GM23248 (cell line): ENCODE measurements around the gene PASD1. TPM values are rescaled to one million over a fixed set of nuclear protein-coding genes. Genes with fewer than 3 reads are reported as not detected.

Experiments used
- DNase-seq: peaks from one replicate; pipeline ENCODE4 v3.0.0-alpha.2; 2015
- H2AFZ ChIP-seq: fragments of 200-600 bp; sonication (generic); 2 replicates; pipeline ENCODE4 v1.6.1; 2016; ENCODE audit warnings: antibody characterized with exemption
- H3F3A ChIP-seq: fragments of 200-600 bp; sonication (generic); 2 replicates; pipeline ENCODE4 v1.6.1; 2016; ENCODE audit warnings: mild to moderate bottlenecking, antibody characterized with exemption, mixed run types; ENCODE audit not compliant: insufficient read depth
- H3K27ac ChIP-seq: fragments of 200-600 bp; sonication (generic); 2 replicates; pipeline ENCODE4 v1.5.1; 2016; ENCODE audit warnings: mild to moderate bottlenecking
- H3K27me3 ChIP-seq: fragments of 200-600 bp; sonication (generic); replicated peaks from 2 replicates; pipeline ENCODE4 v1.6.1; 2016; ENCODE audit warnings: mild to moderate bottlenecking; ENCODE audit not compliant: insufficient read depth
- H3K36me3 ChIP-seq: fragments of 200-600 bp; sonication (generic); 2 replicates; pipeline ENCODE4 v1.6.1; 2016; ENCODE audit warnings: low read depth, mild to moderate bottlenecking
- H3K4me1 ChIP-seq: fragments of 200-600 bp; sonication (generic); 2 replicates; pipeline ENCODE4 v1.6.1; 2016; ENCODE audit warnings: mild to moderate bottlenecking; ENCODE audit not compliant: insufficient read depth
- H3K4me2 ChIP-seq: fragments of 200-600 bp; sonication (generic); one replicate; pipeline ENCODE4 v1.6.1; 2016; ENCODE audit warnings: mild to moderate bottlenecking; ENCODE audit not compliant: unreplicated experiment
- H3K4me3 ChIP-seq: fragments of 200-600 bp; sonication (generic); 2 replicates; pipeline ENCODE4 v1.5.1; 2016; ENCODE audit warnings: mild to moderate bottlenecking
- H3K79me2 ChIP-seq: fragments of 200-600 bp; sonication (generic); 2 replicates; pipeline ENCODE4 v1.6.1; 2016; ENCODE audit warnings: mild to moderate bottlenecking; ENCODE audit not compliant: insufficient read depth
- H3K9ac ChIP-seq: fragments of 200-600 bp; sonication (generic); 2 replicates; pipeline ENCODE4 v1.6.1; 2016; ENCODE audit warnings: mild to moderate bottlenecking
- H3K9me2 ChIP-seq: fragments of 200-600 bp; sonication (generic); 2 replicates; pipeline ENCODE4 v1.6.1; 2016; ENCODE audit warnings: mixed run types, mild to moderate bottlenecking, moderate library complexity; ENCODE audit not compliant: insufficient read depth
- H3K9me3 ChIP-seq: fragments of 200-600 bp; sonication (generic); one replicate; pipeline ENCODE4 v1.6.1; 2017; ENCODE audit warnings: low read depth
- H4K20me1 ChIP-seq: fragments of 200-600 bp; sonication (generic); 2 replicates; pipeline ENCODE4 v1.6.0; 2016; ENCODE audit not compliant: insufficient read depth
- EZH2 ChIP-seq: fragments of 200-600 bp; sonication (generic); IDR thresholded peaks from 2 replicates; pipeline ENCODE4 v1.6.1; 2018; ENCODE audit warnings: antibody characterized with exemption, mild to moderate bottlenecking; ENCODE audit not compliant: insufficient read depth, poor library complexity, severe bottlenecking
- EZH2phosphoT487 ChIP-seq: fragments of 200-600 bp; sonication (generic); IDR thresholded peaks from 2 replicates; pipeline ENCODE4 v1.6.1; 2018; ENCODE audit warnings: antibody characterized with exemption, moderate library complexity, mild to moderate bottlenecking, low read depth; ENCODE audit not compliant: insufficient read depth
- WGBS, 2 experiments: methylation state at CpG; one replicate each; pipeline ENCODE4 v1.1.6; 2015 to 2017; ENCODE audit warnings: low lambda C conversion rate in 2 of 2, low coverage in 1 of 2; ENCODE audit errors: missing lambda C conversion rate in 2 of 2; 5-methylcytosine and 5-hydroxymethylcytosine counted together
- in situ Hi-C: fragments of 300-500 bp; cut with MboI; formaldehyde crosslinking; loops from 2 replicates; pipeline ENCODE4 v1.15.0; 2020
- polyA plus RNA-seq: library from polyadenylated mRNA; unstranded; fragments of >200 nt; fragmentation: Nextera tagmentation; extraction: Ambion mirVana; gene quantifications from 2 replicates; pipeline ENCODE4 v1.2.1, GENCODE V29; 2016
- total RNA-seq: library from RNA; depleted of rRNA; stranded (reverse); fragments of >200 nt; shearing (Covaris generic); gene quantifications from 2 replicates; pipeline ENCODE4 v1.2.3, GENCODE V29; 2014

PASD1 gene
- total and polyA plus RNA-seq, 2 experiments from 2014 or later, result not detected

DNA sequence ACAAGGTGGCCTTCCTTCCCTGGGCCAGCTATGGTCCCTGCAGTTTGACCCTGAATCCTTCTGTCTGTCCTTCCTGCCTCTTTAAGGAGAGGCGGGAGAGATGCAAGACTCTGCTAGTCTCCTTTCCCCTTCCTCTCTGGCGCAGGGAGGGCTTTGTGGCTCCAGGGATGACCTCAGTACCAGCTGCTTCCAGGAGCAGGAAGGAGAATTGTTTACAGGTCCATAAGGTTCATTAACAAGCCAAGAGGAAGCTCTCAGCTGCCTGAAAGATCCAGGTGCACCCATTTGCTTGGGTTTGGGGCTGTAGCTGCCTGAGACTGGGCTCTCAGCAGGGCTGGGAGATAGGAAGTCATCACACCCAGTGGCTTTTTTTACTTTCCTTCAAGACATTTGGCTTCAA lies 148.3 kb downstream of the PASD1 start:
- no peak for DNase-seq
- H4K20me1 ChIP-seq, result no peaks in the 10 kb centered on the region
- no peak overlapping the region for H3K4me2 ChIP-seq
- in situ Hi-C loops, result no loop called here
- H3F3A ChIP-seq, result no peaks in the 10 kb centered on the region
- H3K36me3 ChIP-seq, result no peaks in the 10 kb centered on the region
- H3K4me1 ChIP-seq, result no peaks in the 10 kb centered on the region
- TF ChIP-seq EZH2, result no peak
- TF ChIP-seq EZH2phosphoT487, result no peak
- no peak overlapping the region for H3K4me3 ChIP-seq
- H3K79me2 ChIP-seq, result no peaks in the 10 kb centered on the region
- 8 to 20% methylated on average over 1 to 2 of the region's 2 CpGs for WGBS, 2 experiments
- no peak overlapping the region for H3K9ac ChIP-seq
- no peaks in the 10 kb centered on the region for H3K9me2 ChIP-seq
- no peaks in the 10 kb centered on the region for H3K27me3 ChIP-seq
- no peaks in the 10 kb centered on the region for H3K9me3 ChIP-seq
- H3K27ac ChIP-seq, result no peak overlapping the region
- H2AFZ ChIP-seq, result no peak overlapping the region

DNA sequence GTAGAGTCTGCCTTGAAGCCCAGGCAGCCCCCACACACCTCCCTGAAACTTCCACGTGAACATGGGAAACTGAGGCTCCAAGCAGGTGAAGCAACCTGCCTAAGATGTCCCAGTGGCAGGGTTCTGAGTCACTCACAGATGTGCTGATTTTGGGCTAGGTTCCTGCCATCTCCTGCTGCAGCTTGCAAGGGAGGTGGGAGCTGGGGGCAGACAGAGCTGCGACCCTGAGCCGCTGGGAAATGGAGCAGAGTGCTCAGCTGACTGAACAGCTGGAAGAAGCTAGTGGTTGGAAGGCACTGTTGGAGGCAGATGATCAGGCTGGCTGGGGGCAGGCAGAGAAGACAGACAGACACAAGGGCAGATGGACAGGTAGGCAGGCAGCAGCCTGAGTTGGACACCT lies 148.8 kb downstream of the PASD1 start:
- no peaks in the 10 kb centered on the region for H3K36me3 ChIP-seq
- no peaks in the 10 kb centered on the region for H3K27me3 ChIP-seq
- in situ Hi-C loops, result no loop called here
- H3K9me3 ChIP-seq, result no peaks in the 10 kb centered on the region
- 4 to 10% methylated on average over 3 of the region's 3 CpGs for WGBS, 2 experiments
- no peaks in the 10 kb centered on the region for H3K4me1 ChIP-seq
- H2AFZ ChIP-seq, result no peak overlapping the region
- H3K27ac ChIP-seq, result no peak overlapping the region
- no peak overlapping the region for H3K9ac ChIP-seq
- TF ChIP-seq EZH2, result no peak
- no peak for TF ChIP-seq EZH2phosphoT487
- no peaks in the 10 kb centered on the region for H3K79me2 ChIP-seq
- H3K9me2 ChIP-seq, result no peaks in the 10 kb centered on the region
- DNase-seq, result no peak
- no peaks in the 10 kb centered on the region for H4K20me1 ChIP-seq
- H3K4me3 ChIP-seq, result no peak overlapping the region
- H3K4me2 ChIP-seq, result no peak overlapping the region
- no peaks in the 10 kb centered on the region for H3F3A ChIP-seq

DNA sequence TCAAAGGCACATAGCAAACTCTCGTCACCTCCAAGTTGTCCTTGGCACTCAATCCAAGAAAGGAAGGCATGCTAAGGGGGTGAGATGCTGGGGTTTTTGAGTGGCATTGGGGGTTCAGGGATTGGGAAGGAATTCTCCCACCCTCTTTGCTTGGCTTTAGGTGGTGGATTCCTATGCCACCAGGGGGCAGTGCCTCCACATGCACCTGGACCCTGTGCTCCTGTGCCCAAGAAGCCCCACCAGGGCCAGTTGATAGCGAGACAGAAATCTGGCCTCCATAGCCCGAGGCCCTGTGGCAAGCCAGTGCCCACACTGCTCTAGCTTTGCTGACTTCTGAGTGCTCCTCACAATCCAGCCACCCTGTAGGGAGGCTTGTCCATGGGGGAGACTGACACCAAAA lies 150.4 kb downstream of the PASD1 start:
- H3K9me3 ChIP-seq, result no peaks in the 10 kb centered on the region
- 32 to 36% methylated on average over 3 of the region's 3 CpGs for WGBS, 2 experiments
- H3K4me3 ChIP-seq, result no peak overlapping the region
- in situ Hi-C loops, result no loop called here
- H3K79me2 ChIP-seq, result no peaks in the 10 kb centered on the region
- no peak overlapping the region for H3K27ac ChIP-seq
- no peaks in the 10 kb centered on the region for H3K27me3 ChIP-seq
- no peaks in the 10 kb centered on the region for H3K4me1 ChIP-seq
- H3K9ac ChIP-seq, result no peak overlapping the region
- H4K20me1 ChIP-seq, result no peaks in the 10 kb centered on the region
- H3F3A ChIP-seq, result no peaks in the 10 kb centered on the region
- TF ChIP-seq EZH2phosphoT487 (no peak), EZH2 (no peak)
- no peaks in the 10 kb centered on the region for H3K9me2 ChIP-seq
- peak; percentile 22 for DNase-seq
- no peak overlapping the region for H3K4me2 ChIP-seq
- H2AFZ ChIP-seq, result no peak overlapping the region
- no peaks in the 10 kb centered on the region for H3K36me3 ChIP-seq

DNA sequence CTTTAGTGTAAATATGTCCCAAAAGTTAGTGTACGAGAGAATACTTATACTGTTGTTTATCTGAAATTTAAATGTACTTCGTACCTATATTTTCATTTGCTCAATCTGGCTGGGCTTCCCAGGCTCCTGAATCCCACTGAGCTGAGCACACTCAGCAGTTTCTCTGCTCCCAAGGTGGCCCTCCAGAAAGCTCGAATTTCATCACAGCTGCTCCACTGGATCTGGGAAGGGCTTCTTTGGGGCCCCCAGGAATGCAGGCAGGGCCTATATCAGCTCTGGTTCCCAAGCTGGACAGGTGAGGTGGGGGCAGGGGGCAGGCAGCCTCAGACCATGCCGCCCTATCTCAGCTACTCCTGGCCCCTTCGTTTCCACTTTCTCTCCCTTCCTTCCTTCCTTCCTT lies 150.9 kb downstream of the PASD1 start:
- no peak for TF ChIP-seq EZH2phosphoT487
- no peak for TF ChIP-seq EZH2
- Histone ChIP-seq H3K4me1 (no peaks in the 10 kb centered on the region), H3K4me3 (no peak overlapping the region), H3K79me2 (no peaks in the 10 kb centered on the region), H3K27ac (no peak overlapping the region), H3K36me3 (no peaks in the 10 kb centered on the region), H3F3A (no peaks in the 10 kb centered on the region), H3K27me3 (no peaks in the 10 kb centered on the region), H4K20me1 (no peaks in the 10 kb centered on the region), H3K9me3 (no peaks in the 10 kb centered on the region), H3K9me2 (no peaks in the 10 kb centered on the region), H3K4me2 (no peak overlapping the region), H2AFZ (no peak overlapping the region), H3K9ac (no peak overlapping the region)
- WGBS, 2 experiments, result 72 to 73% methylated on average over 4 to 5 of the region's 5 CpGs
- no peak for DNase-seq
- in situ Hi-C loops, result no loop called here

DNA sequence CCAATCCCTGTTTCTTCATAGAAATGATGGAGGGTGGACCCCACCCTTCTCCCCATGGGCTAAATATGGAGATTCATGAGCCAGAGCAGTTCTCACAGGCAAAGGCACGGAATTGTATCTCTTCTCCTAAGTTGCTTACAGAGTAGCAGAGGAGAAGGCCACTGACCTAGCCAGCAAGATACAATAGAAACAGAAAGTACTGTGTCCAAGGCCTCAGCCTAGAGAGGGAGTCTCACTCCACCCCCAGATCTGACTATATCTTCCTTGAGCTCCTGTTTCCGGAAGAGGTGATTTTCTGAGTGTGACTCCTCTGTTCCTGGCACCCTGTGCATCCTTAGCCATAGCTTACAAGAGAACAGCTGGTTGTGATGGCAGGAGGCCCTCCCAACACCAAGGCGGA lies 152.3 kb downstream of the PASD1 start, which contains the start of gene FATE1:
Gene FATE1, plus strand, starts transcription at position 284 of the 400 bp plus-strand sequence. Its CDS starts 85 bp downstream, at position 369.
- Histone ChIP-seq H3K9ac (no peak within 1 kb of the TSS), H4K20me1 (no peaks in the 10 kb centered on the region), H3K27ac (no peak within 1 kb of the TSS), H3K79me2 (no peaks in the 10 kb centered on the region), H3K27me3 (no peaks in the 10 kb centered on the region), H3K4me2 (no peak within 1 kb of the TSS), H3K9me3 (no peaks in the 10 kb centered on the region), H3F3A (no peaks in the 10 kb centered on the region), H3K9me2 (no peaks in the 10 kb centered on the region), H3K4me3 (no peak within 1 kb of the TSS), H2AFZ (no peak within 1 kb of the TSS), H3K36me3 (no peaks in the 10 kb centered on the region), H3K4me1 (no peaks in the 10 kb centered on the region)
- WGBS, 2 experiments, result 49 to 53% methylated on average over 3 of the region's 3 CpGs
- in situ Hi-C loops, result no loop called here
- TF ChIP-seq EZH2phosphoT487 (no peak), EZH2 (no peak)
- no peak for DNase-seq
